Loucy (cell line): Measurements from ENCODE around the gene OR1A2.

Experiments
- CTCF ChIP-seq: fragments of 200-600 bp; sonication (generic); conservative IDR thresholded peaks from 2 replicates; pipeline ENCODE4 v1.5.1; 2014; ENCODE audit warnings: mild to moderate bottlenecking, antibody characterized with exemption, low read length
- EZH2phosphoT487 ChIP-seq: fragments of 200-600 bp; IDR thresholded peaks from 2 replicates; pipeline ENCODE4 v1.6.1; 2018; ENCODE audit warnings: antibody characterized with exemption, mild to moderate bottlenecking, moderate library complexity, borderline replicate concordance

GRCh38 chr17:3189961-3190360 lies 7.4 kb upstream of the OR1A2 start:
- TF ChIP-seq EZH2phosphoT487 (no peak), CTCF (no peak)
